Gastrocnemius medialis (tissue), 4 donors: ENCODE measurements around the gene CEBPG.

ENCODE experiments used
- CTCF ChIP-seq, 5 experiments: fragments of 450-650 bp in 3 of 5; fragments of 200-600 bp in 2 of 5; sonication (generic) in 2 of 5; IDR thresholded peaks in 4 of 5; conservative IDR thresholded peaks in 1 of 5; 1 replicate in 4 of 5; 2 replicates in 1 of 5; pipeline ENCODE4 v1.5.1; 2016 to 2019; ENCODE audit warnings: antibody characterized with exemption in 5 of 5, mild to moderate bottlenecking in 3 of 5, moderate library complexity in 3 of 5
- POLR2A ChIP-seq, 2 donors: fragments of 450-650 bp; IDR thresholded peaks; one replicate each; pipeline ENCODE4 v1.6.1; 2017; ENCODE audit warnings: antibody characterized with exemption in 2 of 2, mild to moderate bottlenecking in 2 of 2, moderate library complexity in 2 of 2

GRCh38 chr19:33402421-33403220, 29.1 kb downstream of the CEBPG start:
- TF ChIP-seq CTCF (IDR thresholded peaks at IDR 0.05 in 4 of 5, conservative IDR thresholded peaks at IDR 0.05 in 1 of 5) (peak in 1 of 5 experiments; percentile 15), POLR2A (IDR thresholded peaks at IDR 0.05) (no peak)
